Karpas-422 (cell line): Measurements from ENCODE around the gene DHX57. TPM values are rescaled to one million over a fixed set of nuclear protein-coding genes. Genes with fewer than 3 reads are reported as not detected.

Experiments
- DNase-seq: peaks from one replicate; pipeline ENCODE4 v3.0.0-alpha.2; 2015
- H2AFZ ChIP-seq: fragments of 200-600 bp; sonication (generic); 2 replicates; pipeline ENCODE4 v1.6.1; 2014; ENCODE audit warnings: antibody characterized with exemption, low read length, mixed read lengths
- H3K27ac ChIP-seq: fragments of 200-600 bp; sonication (generic); 2 replicates; pipeline ENCODE4 v1.5.1; 2014; ENCODE audit warnings: mild to moderate bottlenecking, low read length, moderate library complexity
- H3K27me3 ChIP-seq: fragments of 200-600 bp; sonication (generic); 2 replicates; pipeline ENCODE4 v1.6.1; 2014; ENCODE audit warnings: low read length, mixed read lengths
- H3K36me3 ChIP-seq: fragments of 200-600 bp; sonication (generic); 2 replicates; pipeline ENCODE4 v1.6.1; 2014; ENCODE audit warnings: low read length, mixed read lengths; ENCODE audit not compliant: insufficient read depth
- H3K4me1 ChIP-seq: fragments of 200-600 bp; sonication (generic); 2 replicates; pipeline ENCODE4 v1.6.1; 2014; ENCODE audit warnings: mild to moderate bottlenecking, low read length, mixed read lengths
- H3K4me2 ChIP-seq: fragments of 200-600 bp; sonication (generic); 2 replicates; pipeline ENCODE4 v1.6.1; 2014; ENCODE audit warnings: low read length, low read depth, mild to moderate bottlenecking; ENCODE audit not compliant: poor library complexity, severe bottlenecking
- H3K4me3 ChIP-seq: fragments of 200-600 bp; sonication (generic); 2 replicates; pipeline ENCODE4 v1.5.1; 2014; ENCODE audit warnings: mild to moderate bottlenecking, antibody characterized with exemption, low read length, mixed read lengths
- H3K79me2 ChIP-seq: fragments of 200-600 bp; sonication (generic); 2 replicates; pipeline ENCODE4 v1.6.1; 2014; ENCODE audit warnings: mild to moderate bottlenecking, low read length, mixed read lengths
- H3K9ac ChIP-seq: fragments of 200-600 bp; sonication (generic); 2 replicates; pipeline ENCODE4 v1.6.0; 2014; ENCODE audit warnings: low read length
- H3K9me2 ChIP-seq: fragments of 200-600 bp; sonication (generic), shearing (Covaris generic); replicated peaks from 2 replicates; pipeline ENCODE4 v1.6.0; 2014; ENCODE audit warnings: mild to moderate bottlenecking, low read length, moderate library complexity; ENCODE audit not compliant: insufficient read depth
- H3K9me3 ChIP-seq: fragments of 300-700, 200-600 bp; sonication (generic); 2 replicates; pipeline ENCODE4 v1.6.1; 2014; ENCODE audit warnings: low read length, mixed read lengths
- H4K20me1 ChIP-seq: fragments of 200-600 bp; sonication (generic); 2 replicates; pipeline ENCODE4 v1.6.1; 2014; ENCODE audit warnings: mild to moderate bottlenecking, antibody characterized with exemption, low read length, low read depth; ENCODE audit not compliant: insufficient read depth
- total RNA-seq: library from RNA; depleted of rRNA; stranded (reverse); fragments of >200 nt; shearing (Covaris generic); gene quantifications from 2 replicates; pipeline ENCODE4 v1.2.3, GENCODE V29; 2014; ENCODE audit warnings: low replicate concordance

DHX57 gene
- total RNA-seq, 1 experiment from 2014 or later = 21.4 TPM

DNA sequence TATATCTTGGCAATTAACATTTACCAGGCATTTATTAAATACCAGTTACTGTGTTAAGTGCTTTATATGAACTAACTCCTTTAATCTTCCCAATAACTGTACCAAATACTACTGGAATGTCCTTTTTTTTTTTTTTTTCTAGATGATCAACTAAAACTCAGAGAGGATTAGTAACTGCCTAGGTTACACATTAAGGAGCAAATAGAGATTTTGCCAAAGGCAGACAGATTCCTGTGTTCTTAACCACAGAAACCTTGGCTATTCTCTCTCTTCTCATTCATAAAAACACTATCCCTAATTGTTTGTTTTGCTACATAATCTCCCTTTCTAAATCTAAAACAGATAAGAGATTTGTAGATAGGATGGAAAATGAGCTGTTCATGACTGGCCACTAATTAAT lies 13.3 kb downstream of the DHX57 start:
- Histone ChIP-seq H3K4me2 (no peak overlapping the region), H3K36me3 (peaks cover 43% of the 10 kb centered on the region)
- DNase-seq = no peak

DNA sequence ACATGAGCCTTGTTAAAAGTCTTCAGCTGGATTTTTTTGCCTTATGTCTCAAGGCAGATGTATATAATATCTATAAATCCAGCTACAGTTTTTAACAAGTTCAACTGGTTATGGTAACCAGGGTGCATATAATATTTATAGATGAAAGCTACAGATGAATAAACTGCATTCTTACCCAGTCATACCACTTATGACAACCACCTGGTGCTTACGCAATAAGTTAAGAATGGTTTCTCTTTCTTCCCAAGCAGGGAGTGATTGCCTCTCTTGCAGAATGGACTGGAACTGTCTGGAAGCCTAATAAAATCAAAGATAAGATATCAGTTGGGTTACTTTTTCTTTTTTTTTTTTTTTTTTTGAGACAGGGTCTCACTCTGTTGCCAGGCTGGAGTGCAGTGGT lies 19.6 kb downstream of the DHX57 start:
- Histone ChIP-seq H3K9me3 (no peaks in the 10 kb centered on the region), H3K36me3 (peaks cover 61% of the 10 kb centered on the region)
- no peak for DNase-seq

More for the DNA sequence above, 13.3 kb downstream of the DHX57 start:
- Histone ChIP-seq H3K4me1 (no peaks in the 10 kb centered on the region), H2AFZ (no peak overlapping the region), H3K27ac (no peak overlapping the region), H3K79me2 (no peaks in the 10 kb centered on the region), H3K9me3 (no peaks in the 10 kb centered on the region), H3K9ac (no peak overlapping the region), H3K9me2 (no peaks in the 10 kb centered on the region), H3K27me3 (no peaks in the 10 kb centered on the region), H4K20me1 (no peaks in the 10 kb centered on the region), H3K4me3 (no peak overlapping the region)

DNA sequence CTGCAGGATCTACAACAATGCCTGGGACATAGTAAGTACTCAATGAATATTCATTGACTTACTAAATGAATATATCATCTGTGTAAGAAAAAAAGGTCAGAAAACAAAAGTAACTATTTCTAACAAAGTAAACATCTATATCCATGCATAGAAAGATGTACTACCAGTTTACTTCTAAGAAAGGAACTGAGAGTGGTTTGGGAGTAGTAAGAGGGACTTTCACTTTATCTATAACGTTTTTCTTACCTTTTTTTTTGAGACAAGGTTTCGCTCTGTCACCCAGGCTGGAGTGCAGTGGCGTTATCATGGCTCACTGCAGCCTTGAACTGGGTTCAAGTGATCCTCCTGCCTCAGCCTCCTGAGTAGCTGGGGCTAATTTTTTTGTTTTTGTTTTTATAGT lies 25.7 kb downstream of the DHX57 start:
- Histone ChIP-seq H3K4me3 (no peak overlapping the region), H3K4me2 (no peak overlapping the region), H3K79me2 (no peaks in the 10 kb centered on the region), H4K20me1 (no peaks in the 10 kb centered on the region), H3K27ac (no peak overlapping the region), H3K9me3 (no peaks in the 10 kb centered on the region), H3K9me2 (no peaks in the 10 kb centered on the region), H3K4me1 (no peaks in the 10 kb centered on the region), H3K36me3 (peaks cover 31% of the 10 kb centered on the region), H3K27me3 (no peaks in the 10 kb centered on the region), H3K9ac (no peak overlapping the region), H2AFZ (no peak overlapping the region)
- no peak for DNase-seq

More for the DNA sequence above, 19.6 kb downstream of the DHX57 start:
- Histone ChIP-seq H3K4me2 (no peak overlapping the region), H3K4me1 (no peaks in the 10 kb centered on the region), H3K27me3 (no peaks in the 10 kb centered on the region), H3K79me2 (no peaks in the 10 kb centered on the region), H3K4me3 (no peak overlapping the region), H3K9me2 (no peaks in the 10 kb centered on the region), H3K27ac (no peak overlapping the region), H4K20me1 (no peaks in the 10 kb centered on the region), H3K9ac (no peak overlapping the region), H2AFZ (no peak overlapping the region)

DNA sequence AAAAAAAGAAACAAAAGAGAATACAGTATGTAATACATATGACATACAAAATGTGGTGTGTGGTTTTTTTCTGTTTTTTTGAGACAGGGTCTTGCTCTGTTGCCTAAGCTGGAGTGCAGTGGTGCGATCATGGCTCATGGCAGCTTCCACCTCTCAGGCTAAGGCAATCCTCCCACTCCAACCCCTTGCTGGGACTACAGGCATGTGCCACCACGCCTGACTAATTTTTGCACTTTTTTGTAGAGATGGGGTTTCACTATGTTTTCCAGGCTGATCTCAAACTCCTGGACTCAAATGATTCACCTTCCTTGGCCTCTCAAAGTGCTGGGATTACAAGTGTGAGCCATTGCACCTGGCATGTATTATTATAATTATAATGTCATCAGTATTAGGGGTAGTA lies 38.9 kb downstream of the DHX57 start:
- no peaks in the 10 kb centered on the region for H3K27me3 ChIP-seq
- no peak for DNase-seq
- H3K27ac ChIP-seq = no peak overlapping the region
- no peaks in the 10 kb centered on the region for H3K4me1 ChIP-seq
- H4K20me1 ChIP-seq = no peaks in the 10 kb centered on the region
- no peak overlapping the region for H3K9ac ChIP-seq
- no peak overlapping the region for H2AFZ ChIP-seq
- H3K9me2 ChIP-seq = no peaks in the 10 kb centered on the region
- H3K9me3 ChIP-seq = no peaks in the 10 kb centered on the region
- H3K79me2 ChIP-seq = no peaks in the 10 kb centered on the region
- H3K4me2 ChIP-seq = no peak overlapping the region
- H3K4me3 ChIP-seq = no peak overlapping the region
- peaks cover 9% of the 10 kb centered on the region for H3K36me3 ChIP-seq

DNA sequence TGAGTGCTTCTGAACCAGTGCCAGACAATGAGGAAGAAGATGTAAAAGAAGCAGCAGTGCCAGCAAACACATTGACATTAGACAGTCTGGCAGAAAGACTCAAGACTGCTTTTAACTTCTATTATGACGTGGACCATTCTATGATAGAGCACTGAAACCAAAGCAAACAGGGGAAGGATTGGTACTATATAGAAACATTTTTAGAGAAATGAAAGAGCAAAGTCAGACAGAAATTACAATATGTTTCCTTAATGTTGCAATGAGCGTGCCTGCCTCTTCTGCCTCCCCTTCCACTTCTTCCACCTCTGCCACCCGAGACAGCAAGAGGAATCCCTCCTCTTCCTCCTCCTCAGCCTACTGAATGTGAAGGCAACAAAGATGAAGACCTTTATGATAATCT lies 39.7 kb downstream of the DHX57 start:
- H3K27me3 ChIP-seq = no peaks in the 10 kb centered on the region
- peaks cover 9% of the 10 kb centered on the region for H3K36me3 ChIP-seq
- H4K20me1 ChIP-seq = no peaks in the 10 kb centered on the region
- no peaks in the 10 kb centered on the region for H3K9me3 ChIP-seq
- H3K9ac ChIP-seq = no peak overlapping the region
- H3K79me2 ChIP-seq = no peaks in the 10 kb centered on the region
- no peak overlapping the region for H3K27ac ChIP-seq
- no peak overlapping the region for H2AFZ ChIP-seq
- DNase-seq = no peak
- no peaks in the 10 kb centered on the region for H3K9me2 ChIP-seq
- no peak overlapping the region for H3K4me3 ChIP-seq
- H3K4me1 ChIP-seq = no peaks in the 10 kb centered on the region
- no peak overlapping the region for H3K4me2 ChIP-seq

DNA sequence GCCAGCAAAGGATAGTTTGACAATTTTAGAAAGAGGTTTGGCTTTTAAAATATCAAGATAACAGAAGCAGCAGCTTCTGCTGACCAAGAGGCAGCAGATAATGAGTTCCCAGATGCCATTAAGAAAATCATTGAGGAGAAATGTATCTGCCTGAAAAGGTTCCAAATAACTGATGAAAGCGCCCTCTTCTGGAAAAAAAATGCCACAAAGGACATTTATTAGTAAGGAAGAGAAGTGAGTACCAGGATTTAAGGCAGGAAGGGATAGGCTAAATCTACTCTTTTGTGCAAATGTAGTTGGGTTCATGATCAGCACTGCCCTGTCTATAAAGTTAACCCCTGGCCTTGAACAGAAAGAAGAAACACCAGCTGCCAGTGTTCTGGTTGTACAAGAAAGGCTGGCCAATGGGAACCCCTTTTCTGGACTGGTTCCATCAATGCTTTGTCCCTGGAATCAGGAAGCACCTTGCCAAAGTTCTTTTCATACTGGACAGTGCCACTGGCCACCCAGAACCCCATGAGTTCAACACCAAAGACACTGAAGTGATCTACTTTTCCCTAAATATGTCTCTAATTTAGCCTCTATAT lies 40.6 kb downstream of the DHX57 start:
- Histone ChIP-seq H3K9ac (no peak overlapping the region), H4K20me1 (no peaks in the 10 kb centered on the region), H3K9me2 (no peaks in the 10 kb centered on the region), H3K4me1 (no peaks in the 10 kb centered on the region), H3K4me2 (no peak overlapping the region), H3K27me3 (no peaks in the 10 kb centered on the region), H2AFZ (no peak overlapping the region), H3K27ac (no peak overlapping the region), H3K4me3 (no peak overlapping the region), H3K9me3 (no peaks in the 10 kb centered on the region), H3K79me2 (no peaks in the 10 kb centered on the region), H3K36me3 (peaks cover 9% of the 10 kb centered on the region)
- peak; percentile 62 for DNase-seq

DNA sequence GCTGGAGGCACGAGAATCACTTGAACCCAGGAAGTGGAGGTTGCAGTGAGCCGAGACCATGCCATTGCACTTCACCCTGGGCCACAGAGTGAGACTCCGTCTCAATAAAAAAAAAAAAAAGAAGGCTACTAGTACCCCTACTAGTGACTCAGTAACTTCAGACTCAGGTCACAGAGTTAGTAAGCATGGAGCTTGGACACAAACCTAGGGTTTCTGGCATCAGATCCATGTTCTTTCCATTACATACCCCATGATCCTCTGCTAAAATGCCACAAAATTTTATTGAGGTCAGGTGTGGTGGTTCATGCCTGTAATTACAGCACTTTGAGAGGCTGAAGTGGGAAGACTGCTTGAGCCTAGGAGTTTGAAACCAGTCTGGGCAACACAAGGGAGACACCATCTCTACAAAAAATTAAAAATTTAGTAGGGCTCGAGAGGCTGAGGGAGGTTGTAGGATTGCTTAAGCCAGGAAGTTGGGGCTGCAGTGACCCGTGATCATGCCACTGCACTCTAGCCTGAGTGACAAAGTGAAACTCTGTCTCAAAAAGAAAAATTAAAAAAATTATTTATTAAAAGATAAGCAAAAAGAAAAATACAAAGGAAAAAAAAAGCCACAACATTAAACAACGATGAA lies 45.1 kb downstream of the DHX57 start:
- Histone ChIP-seq H3K4me2 (no peak overlapping the region), H3K79me2 (no peaks in the 10 kb centered on the region), H3K9ac (no peak overlapping the region), H3K4me3 (no peak overlapping the region), H3K27me3 (no peaks in the 10 kb centered on the region), H2AFZ (no peak overlapping the region), H3K9me2 (no peaks in the 10 kb centered on the region), H3K36me3 (peaks cover 18% of the 10 kb centered on the region), H3K27ac (no peak overlapping the region), H3K9me3 (no peaks in the 10 kb centered on the region), H3K4me1 (peaks cover 9% of the 10 kb centered on the region), H4K20me1 (no peaks in the 10 kb centered on the region)
- no peak for DNase-seq

DNA sequence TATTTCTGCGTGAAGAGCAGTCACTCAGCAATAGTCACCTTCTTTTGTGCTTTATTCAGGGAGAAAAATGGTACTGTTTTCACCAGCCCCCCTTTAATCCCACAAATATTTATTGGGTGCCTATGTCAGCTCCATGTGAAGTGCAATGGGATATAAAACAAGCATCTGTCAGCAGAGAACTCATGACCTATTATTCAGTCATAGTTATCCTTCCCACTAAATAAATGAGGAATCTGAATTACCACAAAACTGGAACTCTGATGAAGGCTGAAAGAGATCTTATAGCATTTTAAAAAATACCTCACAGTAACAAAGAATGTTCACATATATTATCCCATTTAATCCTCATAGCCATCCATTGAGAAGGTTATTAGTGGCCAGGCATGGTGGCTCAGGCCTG lies 45.8 kb downstream of the DHX57 start:
- H3K4me2 ChIP-seq = no peak overlapping the region
- H4K20me1 ChIP-seq = no peaks in the 10 kb centered on the region
- peaks cover 21% of the 10 kb centered on the region for H3K36me3 ChIP-seq
- H3K9me2 ChIP-seq = no peaks in the 10 kb centered on the region
- H3K27me3 ChIP-seq = no peaks in the 10 kb centered on the region
- H3K4me3 ChIP-seq = no peak overlapping the region
- H3K79me2 ChIP-seq = no peaks in the 10 kb centered on the region
- peaks cover 9% of the 10 kb centered on the region for H3K4me1 ChIP-seq
- no peak for DNase-seq
- H3K9me3 ChIP-seq = no peaks in the 10 kb centered on the region
- H3K27ac ChIP-seq = no peak overlapping the region
- H3K9ac ChIP-seq = no peak overlapping the region
- H2AFZ ChIP-seq = no peak overlapping the region
